Suppressor macrophage treated with lipopolysaccharide for 4 hours (primary cell): ENCODE measurements around the gene VPS13A.
"Not testable (repeated sequence)": the region's sequence is repeated elsewhere in the genome, so short reads cannot be mapped to it uniquely, and the experiment has no call there.

Experiments used
- DNase-seq: peaks from one replicate; pipeline ENCODE4 v3.0.0-alpha.2; 2020

VPS13A gene

GRCh38 chr9:77194423-77194822, 17.1 kb downstream of the VPS13A start:
- DNase-seq: no peak

- no peak for DNase-seq
These were observed 32.8 kb downstream of the VPS13A start for GRCh38 chr9:77210116-77210515.

GRCh38 chr9:77211561-77211960, 34.2 kb downstream of the VPS13A start:
- DNase-seq: no peak

GRCh38 chr9:77212801-77213200, 35.5 kb downstream of the VPS13A start:
- no peak for DNase-seq

- DNase-seq: no peak
These were observed 38.5 kb downstream of the VPS13A start for GRCh38 chr9:77215874-77216273.

GRCh38 chr9:77218612-77219011, 41.3 kb downstream of the VPS13A start:
- no peak for DNase-seq

- no peak for DNase-seq
These were observed 44.1 kb downstream of the VPS13A start for GRCh38 chr9:77221431-77221830.

- no peak for DNase-seq
These were observed 47.5 kb downstream of the VPS13A start for GRCh38 chr9:77224746-77225312.

- DNase-seq: no peak
These were observed 59.4 kb downstream of the VPS13A start for GRCh38 chr9:77236693-77237092.

GRCh38 chr9:77237896-77238295, 60.6 kb downstream of the VPS13A start:
- no peak for DNase-seq

- DNase-seq: no peak
These were observed 73.7 kb downstream of the VPS13A start for GRCh38 chr9:77251050-77251449.

- no peak for DNase-seq
These were observed 79.9 kb downstream of the VPS13A start for GRCh38 chr9:77257275-77257674.

GRCh38 chr9:77261605-77262004, 84.3 kb downstream of the VPS13A start:
- DNase-seq: no peak

- DNase-seq: not testable (repeated sequence)
These were observed 90.4 kb downstream of the VPS13A start for GRCh38 chr9:77267762-77268161.

GRCh38 chr9:77271023-77271690, 93.8 kb downstream of the VPS13A start:
- DNase-seq: no peak

GRCh38 chr9:77276799-77277198, 99.5 kb downstream of the VPS13A start:
- no peak for DNase-seq

- no peak for DNase-seq
These were observed 100.4 kb downstream of the VPS13A start for GRCh38 chr9:77277719-77278118.

- no peak for DNase-seq
These were observed 106.7 kb downstream of the VPS13A start for GRCh38 chr9:77283991-77284390.

- DNase-seq: no peak
These were observed 107.3 kb downstream of the VPS13A start for GRCh38 chr9:77284616-77285015.

GRCh38 chr9:77290373-77290772, 113.0 kb downstream of the VPS13A start:
- no peak for DNase-seq

GRCh38 chr9:77291714-77292113, 114.4 kb downstream of the VPS13A start:
- no peak for DNase-seq

- no peak for DNase-seq
These were observed 116.6 kb downstream of the VPS13A start for GRCh38 chr9:77293949-77294348.

GRCh38 chr9:77304543-77304942, 127.2 kb downstream of the VPS13A start:
- peak; percentile 48 for DNase-seq

- DNase-seq: no peak
These were observed 128.5 kb downstream of the VPS13A start for GRCh38 chr9:77305622-77306400.
